Activated naive CD4-positive, alpha-beta T cell treated with anti-CD3 and anti-CD28 coated beads for 36 hours (primary cell): ENCODE data around the gene TMEM185B. TPM values are rescaled to one million over a fixed set of nuclear protein-coding genes. Genes with fewer than 3 reads are reported as not detected.

Source experiments
- CTCF ChIA-PET: fragments of 350-600 bp; sonication (Branson Sonifier 250); formaldehyde crosslinking; loops from one replicate; lab custom pipeline; 2021; ENCODE audit warnings: antibody characterized with exemption; lab: Charles Lee
- DNase-seq: peaks from one replicate; pipeline ENCODE4 v3.0.0-alpha.2; 2020
- H3K27ac Mint-ChIP-seq: one replicate; pipeline ENCODE4 v1.8.0; 2021; ENCODE audit warnings: mild to moderate bottlenecking, mixed read lengths
- H3K27me3 Mint-ChIP-seq: one replicate; pipeline ENCODE4 v1.8.0; 2021; ENCODE audit warnings: low read depth, mixed read lengths
- H3K36me3 Mint-ChIP-seq: one replicate; pipeline ENCODE4 v1.8.0; 2021; ENCODE audit warnings: low read depth, mixed read lengths
- H3K4me1 Mint-ChIP-seq: one replicate; pipeline ENCODE4 v1.8.0; 2021; ENCODE audit warnings: low read depth, mixed read lengths
- H3K4me3 Mint-ChIP-seq: one replicate; pipeline ENCODE4 v1.8.0; 2021; ENCODE audit warnings: mild to moderate bottlenecking, moderate library complexity, mixed read lengths
- H3K9me3 Mint-ChIP-seq: one replicate; pipeline ENCODE4 v1.8.0; 2021; ENCODE audit warnings: mixed read lengths
- intact Hi-C: fragments of 100-400 bp; cut with micrococcal nuclease; formaldehyde crosslinking; loops from one replicate; pipeline ENCODE4 v1.15.1; 2023
- total RNA-seq, 2 experiments: library from RNA; stranded (reverse); gene quantifications; one replicate each; pipeline ENCODE4 v1.2.3, GENCODE V29; 2021

Gene TMEM185B
- total RNA-seq, 2 experiments from 2014 or later = 11.4 to 12.2 TPM

DNA sequence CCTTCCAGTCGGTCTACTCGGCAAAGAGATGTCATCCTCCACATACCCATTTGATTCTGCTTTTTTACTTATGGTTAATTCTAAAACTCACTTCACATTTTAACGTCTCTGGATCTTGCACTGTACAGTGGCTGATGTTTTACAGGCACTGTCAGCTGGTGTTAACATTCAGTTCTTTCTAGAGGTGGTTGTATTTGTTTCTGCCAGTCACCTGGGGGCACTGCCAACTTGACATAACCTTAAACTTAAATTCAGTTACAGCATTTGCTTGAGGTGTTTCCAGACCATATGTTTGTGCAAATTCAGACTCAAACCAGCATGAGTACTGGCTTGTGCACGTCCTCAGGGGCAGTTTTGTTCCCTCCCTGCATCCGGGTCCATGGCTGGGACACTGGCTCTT lies 5.3 kb upstream of the TMEM185B start:
- intact Hi-C loops = loop anchor here (1.0 to 5.0 kb wide), 4 partner anchors 85 to 449 kb away; no protein-coding TSS in a partner anchor
- Mint-ChIP-seq H3K4me1 (peaks cover 59% of the 10 kb centered on the region), H3K36me3 (no peaks in the 10 kb centered on the region), H3K27me3 (no peaks in the 10 kb centered on the region), H3K27ac (no peak overlapping the region), H3K4me3 (no peak overlapping the region), H3K9me3 (no peaks in the 10 kb centered on the region)
- CTCF ChIA-PET = interaction anchor here (0.7 to 3.1 kb wide), 6 partner anchors 19 to 119 kb away, joined by 3 to 8 read pairs (median 3); no protein-coding TSS in a partner anchor
- DNase-seq = peak; percentile 35

DNA sequence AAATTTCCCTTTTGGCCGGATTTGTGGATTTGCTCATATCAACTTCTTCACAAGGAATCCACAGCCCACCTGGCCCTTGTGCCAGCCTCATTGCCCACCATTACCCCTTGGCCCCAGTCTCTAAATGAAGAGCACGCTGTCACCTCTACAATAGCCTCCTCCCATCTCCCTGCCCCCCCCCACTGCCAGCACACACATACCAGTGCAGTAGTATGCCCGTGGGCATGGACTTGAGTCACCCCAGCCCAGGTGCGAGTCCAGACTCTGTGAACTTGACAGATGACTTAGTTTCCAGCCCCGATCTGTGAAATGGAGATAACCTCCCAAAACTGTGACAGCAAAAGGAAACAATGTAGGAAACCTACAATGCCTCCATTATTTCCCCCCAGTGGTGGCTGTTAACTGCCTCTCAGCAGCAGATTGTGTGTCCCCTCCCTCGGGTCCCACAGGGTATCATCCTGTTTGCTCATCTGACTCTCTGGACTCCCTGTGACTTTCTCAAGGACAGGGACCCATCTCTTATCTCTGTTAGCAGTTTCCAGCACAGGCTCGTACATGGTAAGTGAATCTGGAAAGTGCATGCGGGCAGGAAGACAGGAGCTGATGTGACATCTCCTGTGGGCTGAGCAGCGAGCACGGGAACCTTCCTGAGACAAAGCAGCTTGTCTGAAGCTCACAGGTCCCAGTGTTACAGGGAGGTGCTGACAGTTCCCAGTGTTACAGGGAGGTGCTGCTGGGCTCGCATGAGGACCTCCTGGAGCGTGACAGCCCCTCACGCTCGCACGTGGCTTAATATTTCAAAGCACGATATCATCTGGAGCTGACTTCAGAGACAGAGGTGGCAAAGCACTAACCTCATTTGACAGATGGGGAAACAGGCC lies 4.2 kb upstream of the TMEM185B start:
- Mint-ChIP-seq H3K27me3 (no peaks in the 10 kb centered on the region), H3K9me3 (peaks cover 1% of the 10 kb centered on the region), H3K27ac (no peak overlapping the region), H3K4me1 (peaks cover 52% of the 10 kb centered on the region), H3K36me3 (peaks cover 3% of the 10 kb centered on the region), H3K4me3 (no peak overlapping the region)
- peak; percentile 49 for DNase-seq
- CTCF ChIA-PET = interaction anchor here (0.7 to 3.4 kb wide), 7 partner anchors 26 to 118 kb away, joined by 3 to 14 read pairs (median 3); no protein-coding TSS in a partner anchor
- intact Hi-C loops = loop anchor here (5.0 kb wide), 3 partner anchors 215 to 450 kb away; no protein-coding TSS in a partner anchor

DNA sequence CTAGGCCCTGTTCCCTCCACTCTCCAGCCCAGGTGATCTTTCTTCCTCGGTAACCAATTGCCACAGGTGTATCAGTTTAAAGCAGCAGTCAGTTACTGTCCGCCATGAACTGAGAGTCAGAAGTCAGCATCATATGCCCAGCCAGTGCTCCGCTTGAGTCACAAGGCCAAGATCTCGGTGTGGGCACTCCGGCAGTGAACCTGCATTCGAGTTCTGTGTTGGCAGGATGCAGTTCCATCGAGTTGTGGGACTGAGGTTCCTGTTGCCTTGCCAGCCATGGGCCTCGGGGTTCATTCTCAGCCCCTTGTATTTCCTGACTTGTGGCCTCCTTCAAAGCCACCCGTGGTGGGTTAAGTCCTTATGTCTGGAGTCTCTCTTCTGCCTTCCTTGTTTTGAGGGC lies 3.1 kb upstream of the TMEM185B start:
- H3K4me3 Mint-ChIP-seq = no peak overlapping the region
- intact Hi-C loops = loop anchor here (5.0 kb wide), 3 partner anchors 216 to 451 kb away; no protein-coding TSS in a partner anchor
- H3K9me3 Mint-ChIP-seq = peaks cover 9% of the 10 kb centered on the region
- H3K4me1 Mint-ChIP-seq = peaks cover 53% of the 10 kb centered on the region
- H3K27me3 Mint-ChIP-seq = no peaks in the 10 kb centered on the region
- CTCF ChIA-PET = interaction anchor here (3.1 to 3.4 kb wide), 2 partner anchors 51 to 87 kb away, joined by 8 to 14 read pairs; no protein-coding TSS in a partner anchor
- no peak overlapping the region for H3K27ac Mint-ChIP-seq
- H3K36me3 Mint-ChIP-seq = peaks cover 13% of the 10 kb centered on the region
- no peak for DNase-seq

DNA sequence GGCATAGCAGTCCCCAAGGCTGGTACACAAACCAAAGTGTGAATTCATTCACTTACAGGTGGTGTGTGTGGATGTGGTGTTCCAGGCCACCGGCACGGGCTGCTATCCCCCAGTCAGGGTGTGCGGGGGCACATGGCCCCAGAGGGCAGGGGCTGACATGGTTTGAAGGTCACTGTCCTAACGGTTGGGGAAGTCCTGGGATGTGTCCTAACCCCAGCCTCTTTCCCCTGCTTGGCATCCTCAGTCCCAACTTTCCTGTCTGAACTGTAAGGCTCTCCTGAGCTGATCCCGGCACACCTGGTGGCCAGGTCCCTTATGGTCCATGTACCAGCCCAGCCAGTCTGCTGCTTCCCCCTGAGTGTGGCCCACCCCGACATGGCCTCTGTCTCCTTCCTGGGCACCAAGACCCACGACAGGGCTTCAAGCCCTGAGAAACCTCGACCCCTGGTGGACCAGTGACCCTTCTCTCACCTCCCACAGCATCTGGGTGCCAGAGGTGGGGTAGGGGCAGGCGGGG lies 2.4 kb upstream of the TMEM185B start:
- Mint-ChIP-seq H3K4me1 (peaks cover 51% of the 10 kb centered on the region), H3K9me3 (peaks cover 13% of the 10 kb centered on the region), H3K27me3 (no peaks in the 10 kb centered on the region), H3K36me3 (peaks cover 20% of the 10 kb centered on the region), H3K4me3 (no peak overlapping the region), H3K27ac (no peak overlapping the region)
- intact Hi-C loops = loop anchor here (5.0 kb wide), 3 partner anchors 217 to 452 kb away; no protein-coding TSS in a partner anchor
- CTCF ChIA-PET = interaction anchor here (0.9 to 3.4 kb wide), 3 partner anchors 8 to 88 kb away, joined by 5 to 14 read pairs (median 7); no protein-coding TSS in a partner anchor
- no peak for DNase-seq

DNA sequence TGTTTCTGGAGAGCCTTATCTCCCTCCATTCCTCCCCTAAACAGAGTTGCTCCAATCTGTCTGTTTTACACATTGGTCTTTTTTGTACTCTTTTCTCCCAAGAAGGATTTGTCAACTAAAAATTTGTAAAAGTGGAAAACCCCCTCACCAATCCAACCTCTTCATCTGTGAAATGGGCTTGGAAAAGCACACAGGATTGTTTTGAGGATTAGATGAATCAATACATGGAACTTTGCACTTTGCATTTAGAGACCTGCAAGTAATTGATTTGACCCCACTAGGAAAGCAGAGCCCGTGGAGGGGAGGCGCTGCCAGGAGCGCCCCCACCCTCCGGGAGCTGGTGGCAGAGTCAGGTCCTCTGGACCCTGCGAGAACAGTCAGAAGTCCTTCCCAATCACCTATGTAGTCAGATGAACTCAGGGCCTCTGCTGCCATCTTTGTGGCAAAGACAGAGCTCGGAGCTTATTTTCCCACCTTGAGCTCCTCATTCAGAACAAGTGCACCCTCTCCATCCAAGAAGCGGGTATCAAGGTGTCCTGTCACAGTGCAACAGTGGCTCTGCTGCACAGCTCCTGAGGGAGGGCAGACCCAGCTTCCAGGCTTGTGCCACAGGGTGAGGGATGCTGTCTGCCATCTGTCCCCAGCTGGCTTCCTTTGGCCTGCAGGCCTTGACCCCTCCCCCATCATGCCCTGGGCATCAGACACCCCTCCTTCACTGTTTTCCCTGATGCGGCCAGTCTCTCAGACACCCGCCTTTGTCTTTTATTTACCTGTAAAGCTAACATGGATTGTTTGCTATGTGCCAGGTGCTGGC lies 1.7 kb upstream of the TMEM185B start:
- H3K4me3 Mint-ChIP-seq = peak overlapping the region; percentile 15
- peaks cover 25% of the 10 kb centered on the region for H3K36me3 Mint-ChIP-seq
- no peak for DNase-seq

DNA sequence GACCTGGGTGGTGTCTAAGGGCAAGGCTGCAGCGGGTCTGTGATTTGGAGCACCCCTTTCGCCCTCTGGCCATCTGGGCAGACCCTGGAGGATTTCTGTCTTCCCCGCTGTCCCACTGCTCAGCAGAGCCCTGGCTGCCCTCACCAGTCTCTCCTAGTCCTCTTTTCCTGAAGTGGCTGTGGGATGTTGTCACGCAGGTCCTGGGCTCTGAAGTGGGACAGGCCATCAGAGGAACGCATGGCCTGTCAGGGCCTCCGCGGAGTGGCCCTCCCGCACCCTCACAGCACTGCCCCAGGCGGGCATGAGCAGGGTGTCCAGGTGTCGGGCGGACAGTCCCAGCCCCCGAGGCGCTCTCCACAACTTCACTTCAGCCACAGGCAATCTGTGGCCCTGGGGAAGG lies 1.1 kb upstream of the TMEM185B start:
- Mint-ChIP-seq H3K4me1 (peaks cover 47% of the 10 kb centered on the region), H3K4me3 (peak overlapping the region; percentile 80), H3K9me3 (peaks cover 14% of the 10 kb centered on the region), H3K36me3 (peaks cover 31% of the 10 kb centered on the region), H3K27ac (peak overlapping the region; percentile 50), H3K27me3 (no peaks in the 10 kb centered on the region)
- no peak for DNase-seq
- intact Hi-C loops = no loop called here
- CTCF ChIA-PET = interaction anchor here (3.4 kb wide), 1 partner anchor 48 kb away, joined by 14 read pairs; no protein-coding TSS in a partner anchor

More for the DNA sequence above, 1.7 kb upstream of the TMEM185B start:
- CTCF ChIA-PET = interaction anchor here (0.9 to 3.4 kb wide), 3 partner anchors 8 to 88 kb away, joined by 5 to 14 read pairs (median 7); no protein-coding TSS in a partner anchor
- no peak overlapping the region for H3K27ac Mint-ChIP-seq
- intact Hi-C loops = loop anchor here (5.0 kb wide), 3 partner anchors 217 to 452 kb away; no protein-coding TSS in a partner anchor
- no peaks in the 10 kb centered on the region for H3K27me3 Mint-ChIP-seq
- H3K9me3 Mint-ChIP-seq = peaks cover 13% of the 10 kb centered on the region
- H3K4me1 Mint-ChIP-seq = peaks cover 51% of the 10 kb centered on the region

DNA sequence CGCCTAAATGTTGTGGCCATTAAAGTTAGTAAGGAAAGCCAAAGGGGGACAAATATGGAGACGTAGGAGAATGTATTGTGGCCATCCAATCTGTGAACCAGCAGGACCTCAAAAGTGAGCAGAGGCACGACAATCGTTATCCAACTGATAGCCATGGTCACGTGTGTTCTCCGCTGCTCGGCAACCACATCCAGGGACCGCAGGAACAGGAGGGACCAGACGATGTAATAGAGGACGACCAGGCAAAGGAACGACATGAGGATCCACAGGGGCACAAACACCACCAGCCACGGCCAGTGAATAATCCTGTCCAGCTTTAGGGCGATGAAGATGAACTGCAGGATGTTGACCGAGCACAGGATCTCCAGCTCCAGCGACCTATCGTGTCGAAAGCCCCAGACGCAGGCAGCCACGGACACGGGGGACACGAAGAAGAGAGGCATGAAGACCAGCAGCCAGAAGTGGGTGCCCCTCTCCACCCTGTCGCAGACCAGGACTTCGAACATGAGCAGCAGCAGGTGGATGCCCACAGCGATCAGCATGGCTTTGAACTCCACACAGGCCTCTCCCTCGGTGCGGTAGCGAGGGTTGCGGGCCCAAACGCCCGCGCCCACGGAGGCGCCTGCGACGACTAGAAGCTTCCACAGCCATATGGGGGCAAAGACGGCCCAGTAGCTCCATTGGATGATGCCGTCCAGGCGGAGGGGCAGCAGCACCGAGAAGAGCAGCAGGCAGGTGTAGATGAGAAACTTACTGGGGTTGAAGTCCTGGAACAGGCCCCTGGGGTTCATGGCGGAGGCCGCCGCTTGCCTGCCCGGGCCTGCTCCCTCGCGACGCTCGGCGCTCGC lies 790 bp downstream of the TMEM185B start:
- H3K36me3 Mint-ChIP-seq = peaks cover 46% of the 10 kb centered on the region
- no peak for DNase-seq
- CTCF ChIA-PET = interaction anchor here (0.7 kb wide), 1 partner anchor 1536 kb away, joined by 3 read pairs; no protein-coding TSS in a partner anchor
- H3K27me3 Mint-ChIP-seq = no peaks in the 10 kb centered on the region
- intact Hi-C loops = loop anchor here (1.0 to 2.0 kb wide), 5 partner anchors 10 to 544 kb away; partner anchors contain the start of genes PTPN4, RALB and TMEM177
- H3K27ac Mint-ChIP-seq = peak overlapping the region; percentile 87
- H3K4me3 Mint-ChIP-seq = peak overlapping the region; percentile 77
- H3K4me1 Mint-ChIP-seq = peaks cover 39% of the 10 kb centered on the region
- H3K9me3 Mint-ChIP-seq = peaks cover 23% of the 10 kb centered on the region

DNA sequence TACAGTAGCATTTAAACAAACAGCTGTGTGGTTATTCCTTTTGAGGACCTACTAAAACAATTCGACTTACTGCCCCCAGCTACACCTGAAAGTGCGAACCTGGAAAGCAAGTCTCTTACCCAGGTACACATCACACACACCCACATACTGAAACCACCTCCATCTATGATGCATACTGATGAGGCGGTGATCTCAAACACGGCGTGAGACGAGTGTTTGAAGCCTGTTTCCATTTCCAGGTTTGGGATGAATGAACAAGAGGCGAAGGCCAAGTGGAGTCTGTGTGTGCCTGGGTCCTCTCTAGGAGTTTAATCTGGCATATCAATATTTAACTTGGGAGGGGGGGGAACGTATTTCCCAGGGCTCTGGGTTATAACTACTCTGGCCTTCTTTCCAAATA lies 1.6 kb downstream of the TMEM185B start:
- no peak for DNase-seq
- H3K36me3 Mint-ChIP-seq = peaks cover 48% of the 10 kb centered on the region
- peaks cover 32% of the 10 kb centered on the region for H3K4me1 Mint-ChIP-seq
- CTCF ChIA-PET = no interaction called here
- peak overlapping the region; percentile 77 for H3K4me3 Mint-ChIP-seq
- no peaks in the 10 kb centered on the region for H3K27me3 Mint-ChIP-seq
- intact Hi-C loops = loop anchor here (2.0 kb wide), 1 partner anchor 543 kb away; the partner anchor contains the start of gene TMEM177
- peaks cover 24% of the 10 kb centered on the region for H3K9me3 Mint-ChIP-seq
- H3K27ac Mint-ChIP-seq = peak overlapping the region; percentile 87

DNA sequence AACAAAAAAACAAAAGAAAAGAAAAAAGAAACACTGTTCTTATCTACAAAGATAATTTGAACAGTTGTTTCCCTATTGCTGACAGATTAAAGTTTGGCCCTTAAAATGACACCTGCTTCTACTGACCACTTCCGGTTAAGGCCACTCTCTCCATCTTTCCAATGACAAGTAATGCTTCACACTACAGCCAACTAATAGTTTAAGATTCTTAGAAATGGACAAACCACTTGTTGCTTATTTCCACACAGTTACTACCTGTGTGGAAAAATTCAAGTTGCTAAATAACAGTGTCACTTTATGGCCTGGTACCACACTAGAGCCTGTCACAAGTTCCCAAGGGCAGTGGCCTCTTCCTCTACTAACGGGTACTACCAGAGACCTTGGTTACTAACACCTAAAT lies 2.4 kb downstream of the TMEM185B start:
- H3K27me3 Mint-ChIP-seq = no peaks in the 10 kb centered on the region
- H3K4me1 Mint-ChIP-seq = peaks cover 31% of the 10 kb centered on the region
- peaks cover 31% of the 10 kb centered on the region for H3K9me3 Mint-ChIP-seq
- H3K4me3 Mint-ChIP-seq = no peak overlapping the region
- no peak for DNase-seq
- intact Hi-C loops = no loop called here
- peaks cover 56% of the 10 kb centered on the region for H3K36me3 Mint-ChIP-seq
- CTCF ChIA-PET = no interaction called here
- H3K27ac Mint-ChIP-seq = no peak overlapping the region

DNA sequence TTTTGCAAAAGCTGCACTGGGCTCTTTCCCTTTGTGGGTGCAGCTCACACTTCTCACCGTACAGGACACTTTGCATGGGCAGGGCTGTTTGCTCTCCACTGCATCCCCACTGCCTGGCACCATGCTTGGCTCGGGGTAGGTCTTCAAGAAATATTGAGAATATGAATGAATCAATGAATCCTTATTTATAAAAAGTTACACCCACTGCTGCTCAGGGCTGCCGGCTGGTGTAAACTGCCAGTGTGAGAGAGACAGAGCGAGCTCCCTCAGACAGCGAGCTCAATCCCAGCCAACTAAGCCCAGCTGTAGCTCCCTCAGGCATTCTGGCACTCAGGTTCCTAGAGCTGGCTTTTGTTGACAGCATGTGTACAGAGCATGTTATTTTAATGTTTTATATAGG lies 3.4 kb downstream of the TMEM185B start:
- intact Hi-C loops = no loop called here
- Mint-ChIP-seq H3K9me3 (peaks cover 31% of the 10 kb centered on the region), H3K36me3 (peaks cover 56% of the 10 kb centered on the region), H3K27ac (no peak overlapping the region), H3K27me3 (no peaks in the 10 kb centered on the region), H3K4me3 (no peak overlapping the region), H3K4me1 (peaks cover 31% of the 10 kb centered on the region)
- CTCF ChIA-PET = interaction anchor here (1.1 to 2.0 kb wide), 3 partner anchors 13 to 93 kb away, joined by 4 to 7 read pairs (median 5); no protein-coding TSS in a partner anchor
- DNase-seq = no peak
